G401.6 (cell line): ENCODE measurements around the gene RAPH1.

Source experiments
- FAIRE-seq: peaks from 2 replicates; lab custom pipeline; 2012; peaks lifted over from hg19 to GRCh38; lab: Jason Lieb, UNC

Gene RAPH1

DNA sequence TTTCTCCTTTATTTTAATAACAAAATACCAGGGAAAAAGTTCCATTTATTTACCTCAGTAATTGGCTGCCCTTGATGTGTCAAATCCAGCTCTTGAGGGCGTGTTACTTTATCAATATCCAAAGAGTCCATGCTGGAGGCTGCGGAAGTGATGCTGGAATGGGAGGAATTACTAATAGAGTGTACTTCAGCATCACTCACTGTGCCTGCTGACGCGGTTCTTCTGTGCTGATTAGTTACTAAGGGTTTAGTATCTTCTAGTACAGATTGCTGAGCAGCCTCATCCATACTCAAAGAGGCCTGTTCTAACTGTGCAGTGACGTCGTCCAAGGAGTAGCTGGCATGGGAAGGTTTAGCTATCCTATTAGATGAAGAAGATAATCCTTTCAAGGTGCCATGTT lies 45.6 kb downstream of the RAPH1 start:
- FAIRE-seq: no peak

GRCh38 chr2:203484266-203485112 lies 50.6 kb downstream of the RAPH1 start:
- no peak for FAIRE-seq

GRCh38 chr2:203480623-203481022 lies 54.5 kb downstream of the RAPH1 start:
- FAIRE-seq: no peak

- no peak for FAIRE-seq
Measured at GRCh38 chr2:203476881-203477280, 58.2 kb downstream of the RAPH1 start.

DNA sequence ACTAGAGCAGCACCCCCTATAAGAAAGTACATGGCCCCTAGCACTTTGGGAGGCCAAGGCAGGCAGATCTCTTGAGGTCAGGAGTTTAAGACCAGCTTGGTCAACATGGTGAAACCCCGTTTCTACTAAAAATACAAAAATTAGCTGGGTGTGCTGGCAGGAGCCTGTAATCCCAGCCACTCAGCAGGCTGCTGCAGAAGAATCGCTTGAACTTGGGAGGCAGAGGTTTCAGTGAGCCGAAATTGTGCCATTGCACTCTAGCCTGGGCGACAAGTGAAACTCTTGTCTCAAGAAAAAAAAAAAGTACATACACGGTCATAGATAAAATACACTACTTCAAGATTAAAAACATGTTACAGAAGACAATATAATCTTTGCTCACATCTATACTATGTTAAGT lies 63.8 kb downstream of the RAPH1 start:
- no peak for FAIRE-seq

DNA sequence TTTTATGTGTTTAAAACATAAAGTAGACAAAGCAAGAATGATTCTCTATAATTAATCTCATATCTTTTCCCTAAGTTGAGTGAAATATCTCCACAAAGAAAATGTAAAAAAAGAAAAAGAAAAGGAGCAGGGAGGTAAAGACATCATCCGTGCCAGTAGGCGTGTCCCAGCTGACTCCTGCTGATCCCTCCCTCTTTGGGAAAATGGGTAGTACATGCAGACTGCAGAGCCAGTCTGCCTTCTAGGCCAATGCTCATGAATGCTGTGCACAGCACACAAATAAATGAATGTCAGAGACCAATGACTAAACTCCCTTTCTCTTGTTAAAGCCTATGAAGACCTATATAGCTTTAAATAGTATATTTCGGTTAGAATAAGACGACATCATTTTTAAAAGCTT lies 64.7 kb downstream of the RAPH1 start:
- no peak for FAIRE-seq

DNA sequence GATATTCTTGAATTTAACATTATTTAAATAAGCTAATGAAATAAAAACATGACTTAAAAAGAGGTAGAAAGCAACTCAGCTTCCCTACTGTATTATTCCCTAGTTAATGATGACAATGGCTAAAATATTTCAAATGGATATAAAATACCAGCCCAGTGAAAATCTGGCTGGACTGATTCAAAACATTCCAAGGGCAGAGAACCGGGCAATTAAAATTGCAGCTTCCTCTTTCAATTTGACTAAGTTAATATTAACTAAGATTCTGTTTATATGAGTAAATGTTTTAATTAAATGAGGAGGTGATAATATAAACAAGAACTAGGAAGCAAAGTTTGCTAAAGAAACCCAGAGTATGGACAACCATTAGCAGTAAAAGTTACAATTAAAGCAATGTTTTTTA lies 65.6 kb downstream of the RAPH1 start:
- FAIRE-seq: no peak

GRCh38 chr2:203463266-203463678 lies 71.8 kb downstream of the RAPH1 start:
- no peak for FAIRE-seq

- peak; percentile 77 for FAIRE-seq
Measured at GRCh38 chr2:203462308-203462707, 72.8 kb downstream of the RAPH1 start.

GRCh38 chr2:203461746-203462145 lies 73.4 kb downstream of the RAPH1 start:
- peak; percentile 13 for FAIRE-seq

DNA sequence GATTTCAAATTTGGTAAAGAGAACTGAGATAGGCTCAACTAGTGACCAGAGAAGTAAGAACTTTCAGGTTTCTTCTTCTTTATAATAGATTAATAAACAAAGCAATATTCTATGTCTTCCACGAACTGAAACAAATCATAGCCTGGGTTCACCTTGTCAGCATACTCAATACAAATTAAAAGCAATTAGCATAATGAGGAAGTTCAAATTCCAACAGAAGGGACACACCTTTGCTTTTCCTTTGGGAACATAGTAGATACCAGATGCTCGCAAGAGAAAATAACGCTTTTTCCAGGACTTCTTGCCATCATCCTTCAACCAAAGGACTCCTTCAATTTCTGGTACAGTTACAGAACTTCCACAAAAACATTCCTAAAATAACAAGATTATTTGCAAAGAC lies 79.9 kb downstream of the RAPH1 start:
- no peak for FAIRE-seq

DNA sequence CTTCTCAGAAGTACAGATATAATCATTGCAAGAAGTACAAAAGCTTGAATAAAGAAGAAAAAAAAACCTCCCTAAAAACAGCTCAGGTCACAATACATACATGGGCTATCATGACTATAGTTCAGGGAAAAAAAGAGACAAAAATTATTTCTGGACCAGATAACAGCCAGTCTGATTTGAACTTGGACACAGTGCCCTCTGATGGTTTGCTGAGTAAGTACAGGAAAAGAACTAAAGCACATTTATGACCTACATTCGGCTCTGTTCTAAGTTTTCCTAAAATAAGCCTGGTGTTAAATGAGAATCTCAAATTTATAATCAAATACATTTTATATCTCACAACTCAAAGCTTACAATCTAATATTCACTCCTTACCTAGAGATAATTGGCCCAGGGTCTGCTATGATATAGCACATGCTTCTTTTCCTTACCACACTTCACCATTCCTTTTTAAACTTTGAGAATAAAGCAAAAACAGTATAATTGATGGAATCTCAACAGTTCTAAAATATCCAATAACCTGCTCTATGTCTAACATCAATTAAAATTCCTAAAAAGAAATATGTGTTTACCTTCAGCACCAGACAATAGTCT lies 81.1 kb downstream of the RAPH1 start:
- peak; percentile 98 for FAIRE-seq

- no peak for FAIRE-seq
Measured at GRCh38 chr2:203451689-203452088, 83.4 kb downstream of the RAPH1 start.

- no peak for FAIRE-seq
Measured at GRCh38 chr2:203451011-203451410, 84.1 kb downstream of the RAPH1 start.

- no peak for FAIRE-seq
Measured at GRCh38 chr2:203450561-203450960, 84.5 kb downstream of the RAPH1 start.

DNA sequence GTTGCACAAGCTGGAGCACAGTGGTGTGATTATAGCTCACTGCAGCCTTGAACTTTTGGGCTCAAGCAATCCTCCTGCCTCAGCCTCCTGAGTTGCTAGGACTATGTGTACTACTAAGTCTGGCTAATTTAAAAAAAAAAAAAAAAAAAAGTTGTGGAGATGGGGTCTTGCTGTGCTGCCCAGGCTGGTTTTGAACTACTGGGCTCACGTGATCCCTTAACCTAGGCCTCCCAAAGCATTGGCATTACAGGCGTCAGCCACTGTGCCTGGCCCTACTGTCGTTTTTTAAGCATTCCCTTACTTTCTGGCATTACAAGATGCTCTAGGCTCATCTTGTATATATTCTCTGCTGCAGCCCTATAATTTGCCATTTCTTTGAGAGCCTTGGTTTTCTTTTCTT lies 88.3 kb downstream of the RAPH1 start:
- no peak for FAIRE-seq

DNA sequence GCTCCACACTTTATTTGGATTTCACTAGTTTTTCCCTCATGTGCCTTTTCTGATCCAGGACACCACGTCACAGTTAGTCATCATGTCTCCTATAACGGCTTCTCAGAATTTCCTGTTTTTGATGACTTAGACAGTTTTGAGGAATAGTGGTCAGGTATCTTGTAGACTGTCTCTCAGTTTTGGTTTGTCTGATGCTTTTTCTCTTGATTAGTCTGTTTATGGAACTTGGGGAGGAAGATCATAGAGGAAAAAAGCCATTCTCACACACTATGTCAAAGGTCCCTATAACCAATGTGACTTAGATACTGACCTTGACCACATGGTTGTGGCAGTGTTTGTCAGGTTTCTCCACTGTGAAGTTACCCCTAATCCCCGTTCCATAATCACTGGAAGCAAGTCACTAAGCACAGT lies 89.0 kb downstream of the RAPH1 start:
- no peak for FAIRE-seq

GRCh38 chr2:203444738-203445137 lies 90.4 kb downstream of the RAPH1 start:
- FAIRE-seq: no peak

DNA sequence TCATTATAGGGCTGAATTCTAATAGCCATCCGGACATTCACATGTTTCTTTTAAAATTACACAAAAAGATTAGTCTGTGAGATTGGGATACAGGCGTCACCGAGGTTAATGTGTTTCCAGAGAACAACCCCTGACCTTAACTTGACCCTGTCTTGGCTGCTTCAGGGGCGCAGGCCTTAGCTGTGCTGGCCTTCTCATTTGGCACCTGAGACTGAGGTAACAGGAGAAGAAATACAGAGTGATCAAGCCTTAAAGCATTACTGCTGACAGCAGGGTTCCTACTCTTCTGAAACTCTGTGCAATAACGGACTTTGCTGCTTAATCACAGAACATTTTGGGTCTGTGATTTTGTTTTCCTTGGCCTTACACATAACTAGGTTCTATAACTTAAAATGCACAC lies 92.6 kb downstream of the RAPH1 start:
- no peak for FAIRE-seq

DNA sequence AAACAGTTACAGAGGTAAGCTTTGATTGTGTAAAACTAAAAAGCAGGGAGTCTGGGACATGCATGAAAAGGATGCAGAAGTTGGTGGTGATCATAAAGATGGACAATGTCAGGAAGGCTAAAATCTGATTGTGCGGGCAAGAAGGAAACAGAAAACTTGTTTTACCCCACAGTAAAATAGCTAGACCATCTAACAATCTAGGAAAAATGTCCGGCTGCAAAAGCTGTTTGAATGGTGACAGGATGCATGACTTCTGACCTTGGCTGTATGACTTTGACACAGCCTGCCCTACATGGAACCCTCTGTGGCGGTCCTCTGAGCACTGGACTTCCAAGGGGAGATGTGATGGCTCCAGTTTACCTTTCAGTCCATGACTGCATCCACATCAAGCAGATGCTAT lies 93.6 kb downstream of the RAPH1 start:
- FAIRE-seq: no peak

DNA sequence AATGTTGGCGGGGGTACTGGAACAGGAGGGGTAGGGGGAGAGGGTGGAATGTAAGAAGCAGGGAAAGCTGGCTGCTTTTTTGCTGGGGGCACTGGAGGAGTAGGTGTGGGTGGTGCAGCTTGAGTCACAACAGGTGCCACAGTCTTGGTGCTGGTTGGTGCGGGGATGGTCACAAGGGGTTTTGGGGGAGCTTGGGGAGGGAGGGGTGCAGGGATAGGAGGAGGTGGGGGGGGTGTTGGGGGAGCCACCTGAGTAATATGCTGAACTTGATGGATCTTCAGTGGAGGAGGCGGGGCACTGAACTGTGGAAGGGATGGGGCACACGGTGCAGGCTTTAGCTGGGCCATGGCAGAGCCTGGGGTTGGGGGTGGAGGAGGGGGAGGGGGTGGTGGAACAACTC lies 94.4 kb downstream of the RAPH1 start:
- FAIRE-seq: no peak

GRCh38 chr2:203438528-203438927 lies 96.6 kb downstream of the RAPH1 start:
- FAIRE-seq: no peak

DNA sequence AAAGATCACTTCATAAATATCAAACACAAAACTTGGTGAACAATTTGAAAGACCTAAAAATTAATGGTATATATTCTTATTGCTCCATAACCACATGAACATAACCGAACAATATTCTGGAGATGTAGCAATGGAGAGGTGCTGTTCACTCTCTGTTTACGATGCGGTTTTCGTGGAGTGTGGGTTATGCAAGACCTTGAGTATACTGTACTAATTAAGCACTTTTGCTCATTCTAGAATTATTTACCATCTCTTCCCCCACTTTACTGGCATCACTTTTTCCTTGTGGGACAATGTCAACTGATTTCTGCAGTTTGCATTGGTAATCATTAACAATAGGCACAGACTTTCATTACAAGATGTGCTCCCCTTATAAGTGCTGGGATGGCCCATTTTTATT lies 97.6 kb downstream of the RAPH1 start:
- FAIRE-seq: no peak

DNA sequence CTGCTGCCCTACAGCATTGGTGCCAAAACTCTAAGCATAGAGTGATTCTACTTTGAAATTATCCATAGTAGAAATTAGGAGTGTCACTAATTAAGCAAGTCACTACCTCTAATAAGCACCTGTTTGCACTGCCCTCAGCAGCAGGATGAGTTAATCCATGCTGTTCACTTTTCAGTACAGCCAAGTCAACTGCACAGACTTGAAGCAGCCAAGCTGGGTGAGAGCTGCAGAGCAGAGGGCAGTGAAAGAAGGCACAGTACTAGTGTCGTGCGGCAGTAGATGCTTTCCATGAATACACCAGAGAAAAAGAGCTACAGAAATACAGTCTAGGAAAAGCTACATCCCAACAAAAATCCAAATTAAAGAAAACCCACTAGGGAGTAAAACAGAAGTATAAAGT lies 98.6 kb downstream of the RAPH1 start:
- no peak for FAIRE-seq
